HCT116 (cell line): ENCODE data around the gene TIPIN.

Experiments
- CTCF ChIP-seq, 3 experiments: fragments of 200-600 bp in 1 of 3; sonication (generic) in 1 of 3; IDR thresholded peaks in 2 of 3; conservative IDR thresholded peaks in 1 of 3; 2 replicates each; pipeline ENCODE4 v1.5.1; 2012 to 2017; ENCODE audit warnings: low read depth in 2 of 3, low read length in 2 of 3, antibody characterized with exemption in 1 of 3, borderline replicate concordance in 1 of 3, control low read depth in 1 of 3, mild to moderate bottlenecking in 1 of 3, mixed read lengths in 1 of 3, mixed run types in 1 of 3, moderate library complexity in 1 of 3; ENCODE audit not compliant: insufficient read depth in 1 of 3
- ZNF274 ChIP-seq: fragments of 200-500 bp; sonication (Bioruptor generic); IDR thresholded peaks from 2 replicates; pipeline ENCODE4 v1.6.1; 2014; ENCODE audit warnings: mild to moderate bottlenecking, low read depth, low read length, inconsistent platforms

GRCh38 chr15:66290518-66290917 is 66.0 kb downstream of the TIPIN start:
- TF ChIP-seq CTCF (IDR thresholded peaks at IDR 0.05 in 2 of 3, conservative IDR thresholded peaks at IDR 0.05 in 1 of 3; ENCODE audit: borderline replicate concordance in 1 of 3, insufficient read depth in 1 of 3, low read depth in 2 of 3, low read length in 2 of 3) (no peak), ZNF274 (no peak)
